ENCODE measurements around the gene C10orf67.

Gene C10orf67

GRCh38 chr10:23283680-23284079 lies 60.9 kb downstream of the C10orf67 start:
- ATAC-seq = no peak

DNA sequence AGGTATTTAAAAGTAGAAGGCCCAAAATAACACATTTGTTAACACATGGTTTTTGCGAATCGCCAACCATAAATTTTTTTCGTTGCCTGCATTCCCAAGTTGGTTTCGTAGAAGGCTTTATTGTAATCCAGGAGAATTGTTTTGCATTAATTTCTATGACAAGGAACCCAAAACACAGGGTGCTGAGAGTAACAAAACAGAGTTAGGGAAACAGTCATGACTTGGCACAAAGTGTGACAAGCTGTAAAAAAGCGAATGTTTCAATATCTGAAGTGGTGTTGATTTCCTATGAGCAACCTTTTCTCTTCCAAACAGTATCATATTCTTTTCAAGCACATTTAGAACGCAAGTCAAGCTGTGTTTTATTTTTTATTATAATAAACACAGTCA lies 63.6 kb downstream of the C10orf67 start:
- no peak for ATAC-seq
- TF ChIP-seq ARNTL (CRISPR knock-in tag; IDR thresholded peaks at IDR 0.05; ENCODE audit: borderline replicate concordance, low read depth) (no peak), CSDC2 (CRISPR knock-in tag; IDR thresholded peaks at IDR 0.05) (no peak), ZFP30 (CRISPR knock-in tag; IDR thresholded peaks at IDR 0.05) (no peak), TSHZ2 (CRISPR knock-in tag; IDR thresholded peaks at IDR 0.05) (no peak), ISL1 (CRISPR knock-in tag; IDR thresholded peaks at IDR 0.05) (no peak), PPARA (CRISPR knock-in tag; IDR thresholded peaks at IDR 0.05; ENCODE audit: borderline replicate concordance) (no peak), ZNF565 (CRISPR knock-in tag; conservative IDR thresholded peaks at IDR 0.05; ENCODE audit: low read depth) (no peak), TOX (CRISPR knock-in tag; IDR thresholded peaks at IDR 0.05; ENCODE audit: borderline replicate concordance) (no peak), ZFP3 (CRISPR knock-in tag; IDR thresholded peaks at IDR 0.05) (no peak)

More at GRCh38 chr10:23283680-23284079, 60.9 kb downstream of the C10orf67 start:
- TF ChIP-seq OSR1 (CRISPR knock-in tag; IDR thresholded peaks at IDR 0.05) = no peak
- TF ChIP-seq PATZ1 (CRISPR knock-in tag; IDR thresholded peaks at IDR 0.05; ENCODE audit: borderline replicate concordance) = no peak
- TF ChIP-seq ZFP30 (CRISPR knock-in tag; IDR thresholded peaks at IDR 0.05) = no peak
- TF ChIP-seq, protein P1, sequence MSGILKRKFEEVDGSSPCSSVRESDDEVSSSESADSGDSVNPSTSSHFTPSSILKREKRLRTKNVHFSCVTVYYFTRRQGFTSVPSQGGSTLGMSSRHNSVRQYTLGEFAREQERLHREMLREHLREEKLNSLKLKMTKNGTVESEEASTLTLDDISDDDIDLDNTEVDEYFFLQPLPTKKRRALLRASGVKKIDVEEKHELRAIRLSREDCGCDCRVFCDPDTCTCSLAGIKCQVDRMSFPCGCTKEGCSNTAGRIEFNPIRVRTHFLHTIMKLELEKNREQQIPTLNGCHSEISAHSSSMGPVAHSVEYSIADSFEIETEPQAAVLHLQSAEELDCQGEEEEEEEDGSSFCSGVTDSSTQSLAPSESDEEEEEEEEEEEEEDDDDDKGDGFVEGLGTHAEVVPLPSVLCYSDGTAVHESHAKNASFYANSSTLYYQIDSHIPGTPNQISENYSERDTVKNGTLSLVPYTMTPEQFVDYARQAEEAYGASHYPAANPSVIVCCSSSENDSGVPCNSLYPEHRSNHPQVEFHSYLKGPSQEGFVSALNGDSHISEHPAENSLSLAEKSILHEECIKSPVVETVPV (CRISPR knock-in tag; IDR thresholded peaks at IDR 0.05) = no peak
- TF ChIP-seq, protein P2, sequence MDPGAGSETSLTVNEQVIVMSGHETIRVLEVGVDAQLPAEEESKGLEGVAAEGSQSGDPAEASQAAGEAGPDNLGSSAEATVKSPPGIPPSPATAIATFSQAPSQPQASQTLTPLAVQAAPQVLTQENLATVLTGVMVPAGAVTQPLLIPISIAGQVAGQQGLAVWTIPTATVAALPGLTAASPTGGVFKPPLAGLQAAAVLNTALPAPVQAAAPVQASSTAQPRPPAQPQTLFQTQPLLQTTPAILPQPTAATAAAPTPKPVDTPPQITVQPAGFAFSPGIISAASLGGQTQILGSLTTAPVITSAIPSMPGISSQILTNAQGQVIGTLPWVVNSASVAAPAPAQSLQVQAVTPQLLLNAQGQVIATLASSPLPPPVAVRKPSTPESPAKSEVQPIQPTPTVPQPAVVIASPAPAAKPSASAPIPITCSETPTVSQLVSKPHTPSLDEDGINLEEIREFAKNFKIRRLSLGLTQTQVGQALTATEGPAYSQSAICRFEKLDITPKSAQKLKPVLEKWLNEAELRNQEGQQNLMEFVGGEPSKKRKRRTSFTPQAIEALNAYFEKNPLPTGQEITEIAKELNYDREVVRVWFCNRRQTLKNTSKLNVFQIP (CRISPR knock-in tag; IDR thresholded peaks at IDR 0.05; ENCODE audit: borderline replicate concordance, low read depth) = no peak
- no peak for TF ChIP-seq TOX (CRISPR knock-in tag; IDR thresholded peaks at IDR 0.05; ENCODE audit: borderline replicate concordance)
- TF ChIP-seq BACH2 (CRISPR knock-in tag; IDR thresholded peaks at IDR 0.05; ENCODE audit: borderline replicate concordance) = no peak
- TF ChIP-seq TCF4 (CRISPR knock-in tag; IDR thresholded peaks at IDR 0.05; ENCODE audit: borderline replicate concordance) = no peak
- TF ChIP-seq, protein P3, sequence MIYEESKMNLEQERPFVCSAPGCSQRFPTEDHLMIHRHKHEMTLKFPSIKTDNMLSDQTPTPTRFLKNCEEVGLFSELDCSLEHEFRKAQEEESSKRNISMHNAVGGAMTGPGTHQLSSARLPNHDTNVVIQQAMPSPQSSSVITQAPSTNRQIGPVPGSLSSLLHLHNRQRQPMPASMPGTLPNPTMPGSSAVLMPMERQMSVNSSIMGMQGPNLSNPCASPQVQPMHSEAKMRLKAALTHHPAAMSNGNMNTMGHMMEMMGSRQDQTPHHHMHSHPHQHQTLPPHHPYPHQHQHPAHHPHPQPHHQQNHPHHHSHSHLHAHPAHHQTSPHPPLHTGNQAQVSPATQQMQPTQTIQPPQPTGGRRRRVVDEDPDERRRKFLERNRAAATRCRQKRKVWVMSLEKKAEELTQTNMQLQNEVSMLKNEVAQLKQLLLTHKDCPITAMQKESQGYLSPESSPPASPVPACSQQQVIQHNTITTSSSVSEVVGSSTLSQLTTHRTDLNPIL (CRISPR knock-in tag; IDR thresholded peaks at IDR 0.05; ENCODE audit: low read depth) = no peak
- no peak for TF ChIP-seq PPARA (CRISPR knock-in tag; IDR thresholded peaks at IDR 0.05; ENCODE audit: borderline replicate concordance)
- no peak for TF ChIP-seq ZNF70 (CRISPR knock-in tag; IDR thresholded peaks at IDR 0.05)

DNA sequence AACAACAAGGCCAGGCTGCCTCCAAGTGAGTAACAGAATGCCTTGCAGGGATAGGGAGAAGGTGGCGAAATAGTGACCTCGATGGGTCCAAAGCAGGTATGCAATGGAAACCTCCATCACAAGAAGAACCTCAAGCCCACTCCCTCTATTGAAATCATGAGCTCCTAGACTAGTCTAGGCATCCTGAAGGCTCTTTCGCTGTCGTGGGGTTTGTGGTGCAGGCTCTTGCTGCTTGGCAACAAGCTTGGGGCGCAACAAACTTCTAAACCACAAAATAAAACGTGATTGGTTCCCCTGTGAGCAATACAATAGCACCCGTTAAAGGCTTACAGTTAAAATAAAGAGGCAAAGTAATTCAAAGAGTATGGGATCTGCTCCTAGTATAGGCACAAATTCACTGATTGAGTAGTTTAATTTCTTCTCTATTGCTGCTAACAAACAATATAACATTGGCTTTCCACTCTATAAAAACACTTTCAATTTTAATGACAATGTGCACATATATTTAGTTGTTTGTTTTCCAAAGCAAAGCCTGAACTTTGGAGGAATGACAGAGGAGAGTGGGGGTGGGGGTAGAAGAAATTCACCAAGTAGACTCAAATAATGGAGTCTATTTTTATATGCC lies 64.1 kb downstream of the C10orf67 start:
- ATAC-seq = no peak
- no peak for TF ChIP-seq PATZ1 (CRISPR knock-in tag; IDR thresholded peaks at IDR 0.05; ENCODE audit: borderline replicate concordance)
- TF ChIP-seq TCF4 (CRISPR knock-in tag; IDR thresholded peaks at IDR 0.05; ENCODE audit: borderline replicate concordance) = no peak
- no peak for TF ChIP-seq BACH2 (CRISPR knock-in tag; IDR thresholded peaks at IDR 0.05; ENCODE audit: borderline replicate concordance)
- TF ChIP-seq, protein P1 (CRISPR knock-in tag; IDR thresholded peaks at IDR 0.05) = no peak
- TF ChIP-seq ARNTL (CRISPR knock-in tag; IDR thresholded peaks at IDR 0.05; ENCODE audit: borderline replicate concordance, low read depth) = no peak
- TF ChIP-seq ZFP3 (CRISPR knock-in tag; IDR thresholded peaks at IDR 0.05) = no peak
- TF ChIP-seq, protein P2 (CRISPR knock-in tag; IDR thresholded peaks at IDR 0.05; ENCODE audit: borderline replicate concordance, low read depth) = no peak
- TF ChIP-seq, protein P3 (CRISPR knock-in tag; IDR thresholded peaks at IDR 0.05; ENCODE audit: low read depth) = no peak
- TF ChIP-seq ISL1 (CRISPR knock-in tag; IDR thresholded peaks at IDR 0.05) = no peak
- no peak for TF ChIP-seq ZNF8 (CRISPR knock-in tag; IDR thresholded peaks at IDR 0.05)
- no peak for TF ChIP-seq ZNF70 (CRISPR knock-in tag; IDR thresholded peaks at IDR 0.05)
- TF ChIP-seq GLIS3 (CRISPR knock-in tag; IDR thresholded peaks at IDR 0.05) = no peak
